ENCODE results near the gene GYPC.
"Not testable (repeated sequence)": the region's sequence is repeated elsewhere in the genome, so short reads cannot be mapped to it uniquely, and the experiment has no call there.

The GYPC gene

DNA sequence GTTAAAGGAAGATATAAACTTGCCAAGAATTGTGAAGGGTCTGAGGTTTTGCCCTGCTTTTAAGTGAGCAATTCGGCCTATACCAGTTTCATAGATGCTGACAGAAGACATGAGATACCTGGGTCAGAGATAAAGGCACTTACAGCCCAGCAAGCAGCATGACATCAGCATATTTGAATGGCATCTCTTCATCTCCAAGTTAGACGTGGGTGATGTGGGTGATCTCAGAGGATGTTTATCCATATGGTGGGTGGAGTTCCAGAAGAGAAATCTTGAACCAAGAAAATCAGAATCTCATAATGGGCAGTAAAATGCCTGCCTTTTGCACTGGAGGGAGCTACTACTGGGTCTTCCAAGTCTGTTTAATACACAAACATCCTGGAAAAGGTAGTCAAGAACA is 44.7 kb downstream of the GYPC start:
- no peak for DNase-seq

DNA sequence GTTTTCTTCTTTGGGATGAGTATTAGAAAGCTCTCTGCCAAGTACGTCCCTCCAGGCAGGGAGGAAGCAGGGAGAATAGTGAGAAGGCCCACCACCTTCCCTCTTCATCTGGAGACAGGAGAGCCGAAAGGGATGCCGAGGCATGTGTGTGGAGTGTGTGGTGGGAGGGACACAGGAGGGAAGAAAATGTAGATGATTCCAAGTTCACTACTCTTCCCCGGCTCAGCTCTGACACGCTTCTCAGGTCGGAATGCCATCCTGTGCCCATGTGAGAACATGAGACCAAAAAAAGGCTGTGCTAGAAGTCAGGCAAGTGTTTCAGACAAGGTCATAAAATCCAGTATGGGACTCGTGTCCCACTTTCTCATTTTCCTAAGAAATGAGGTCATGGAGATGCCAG is 47.4 kb downstream of the GYPC start:
- DNase-seq, result no peak

DNA sequence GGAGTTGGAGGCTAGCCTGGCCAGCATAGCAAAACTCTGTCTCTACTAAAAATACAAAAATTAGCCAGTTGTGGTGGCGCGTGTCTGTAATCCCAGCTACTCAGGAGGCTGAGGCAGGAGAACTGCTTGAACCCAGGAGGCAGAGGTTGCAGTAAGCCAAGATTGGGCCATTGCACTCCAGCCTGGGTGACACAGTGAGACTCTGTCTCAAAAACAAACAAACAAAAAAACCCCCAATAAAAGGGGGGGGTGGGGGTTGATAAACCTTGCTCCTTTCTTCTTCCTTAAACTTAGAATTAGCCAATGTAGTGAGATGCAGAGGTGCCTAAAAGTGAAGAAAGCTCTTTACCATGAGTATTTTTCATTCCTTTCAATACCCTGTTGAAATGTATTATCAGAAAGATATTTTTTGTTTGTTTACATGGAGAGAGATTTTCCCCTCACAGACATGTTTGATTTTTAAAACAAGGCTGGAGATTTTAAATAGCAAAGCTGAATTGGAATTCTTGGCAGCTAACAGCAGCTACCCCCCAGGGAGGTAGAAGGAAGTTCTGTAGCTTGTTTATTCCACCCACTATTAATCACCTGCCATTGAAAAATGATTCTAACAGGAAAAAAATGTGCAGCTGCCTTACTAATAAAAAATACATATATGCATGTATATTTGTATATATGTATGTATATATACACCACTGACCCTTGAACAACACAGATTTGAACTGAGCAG is 48.6 kb downstream of the GYPC start:
- no peak for DNase-seq

DNA sequence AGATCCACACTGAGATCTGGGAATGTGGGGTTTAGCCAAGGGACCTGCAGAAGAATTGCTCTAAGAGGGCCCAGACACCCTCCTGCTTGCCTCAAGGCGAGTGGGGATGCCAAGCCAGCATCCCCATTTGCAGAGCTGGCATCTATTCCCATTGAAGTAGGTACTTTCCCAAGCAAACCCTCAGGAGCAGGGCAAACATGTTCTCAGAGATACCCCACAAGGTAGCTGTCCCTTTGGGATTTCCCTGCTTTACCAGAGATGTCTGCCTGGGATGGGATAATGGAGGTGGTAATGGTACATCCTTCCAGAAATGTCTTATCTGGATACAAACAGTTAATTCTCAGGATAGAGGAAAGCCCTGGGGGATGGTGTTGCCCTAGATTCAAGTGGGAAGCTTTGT is 51.2 kb downstream of the GYPC start:
- DNase-seq, result no peak

DNA sequence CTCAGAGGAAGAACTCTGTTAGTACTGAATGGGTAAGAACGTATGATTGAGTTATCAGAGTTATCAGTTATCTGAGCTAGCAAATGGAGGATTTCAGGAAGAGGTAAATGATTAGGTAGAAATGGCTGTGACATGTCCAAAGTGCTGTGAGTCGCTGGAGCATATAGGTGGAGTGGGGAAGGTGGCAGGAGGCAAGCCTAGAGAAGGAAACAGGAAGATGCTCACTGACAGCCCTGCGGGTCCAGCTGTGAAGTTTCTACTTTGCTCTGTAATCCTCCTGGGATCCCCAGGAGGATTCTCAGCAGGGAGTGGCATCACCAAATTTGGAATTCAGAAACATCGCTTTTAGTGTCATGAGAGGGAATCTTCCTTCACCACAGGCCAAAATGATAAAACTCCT is 52.0 kb downstream of the GYPC start:
- DNase-seq, result no peak

DNA sequence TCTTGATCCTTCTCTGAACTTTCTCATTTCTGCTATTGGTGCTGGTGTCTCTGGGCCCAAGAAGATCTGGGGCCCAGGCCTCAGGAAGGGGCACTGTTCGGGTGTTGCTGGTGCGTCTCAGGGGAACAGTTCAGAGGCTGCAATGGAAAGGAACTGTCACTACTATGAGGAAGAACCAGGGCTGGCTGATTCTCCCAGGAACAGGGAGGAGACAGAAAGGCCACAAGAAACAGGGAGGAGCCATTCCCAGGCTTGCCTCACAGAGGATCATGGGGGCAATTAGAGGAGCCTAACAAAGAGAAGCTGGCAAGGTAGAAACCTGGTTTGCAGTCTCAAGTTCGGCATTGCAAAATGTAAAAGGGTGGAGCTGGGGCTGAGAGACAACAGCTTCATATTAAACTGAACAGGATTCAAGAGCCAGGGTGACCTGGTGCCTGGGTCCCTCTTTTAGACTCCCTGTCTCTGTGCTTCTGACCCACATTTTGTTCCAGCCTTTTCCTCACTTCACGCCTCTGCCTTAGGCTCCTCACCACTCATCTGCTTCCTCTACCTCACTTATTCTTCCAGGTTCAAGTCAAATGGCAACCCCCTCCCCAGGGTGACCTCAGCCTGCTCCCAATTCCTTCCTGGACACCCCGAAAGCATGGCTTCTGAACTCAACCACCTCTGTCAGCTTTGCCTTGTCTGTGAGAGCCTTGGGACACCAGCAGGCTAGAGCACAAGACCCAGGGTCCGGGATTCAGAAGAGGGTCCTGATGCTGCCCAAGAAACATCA is 58.4 kb downstream of the GYPC start:
- no peak for DNase-seq

DNA sequence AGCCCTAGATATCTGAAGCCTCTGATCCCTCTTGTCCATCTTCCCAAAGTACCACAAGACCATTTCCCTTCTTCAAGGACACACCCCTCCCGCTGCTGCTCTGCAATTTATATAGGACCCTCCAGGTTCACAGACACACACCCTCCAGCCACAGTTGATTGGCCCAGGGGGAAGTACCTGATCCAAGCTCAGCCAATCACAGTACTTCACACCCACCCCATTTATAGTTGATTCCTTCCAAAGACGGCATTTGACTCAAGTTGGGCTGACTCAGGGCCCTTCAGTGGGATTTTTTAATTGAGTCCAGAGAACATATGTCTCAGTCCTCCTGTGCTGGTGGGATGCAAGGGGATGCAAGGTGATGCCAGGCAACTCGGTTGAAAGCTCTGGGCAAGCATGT is 59.2 kb downstream of the GYPC start:
- DNase-seq, result no peak

DNA sequence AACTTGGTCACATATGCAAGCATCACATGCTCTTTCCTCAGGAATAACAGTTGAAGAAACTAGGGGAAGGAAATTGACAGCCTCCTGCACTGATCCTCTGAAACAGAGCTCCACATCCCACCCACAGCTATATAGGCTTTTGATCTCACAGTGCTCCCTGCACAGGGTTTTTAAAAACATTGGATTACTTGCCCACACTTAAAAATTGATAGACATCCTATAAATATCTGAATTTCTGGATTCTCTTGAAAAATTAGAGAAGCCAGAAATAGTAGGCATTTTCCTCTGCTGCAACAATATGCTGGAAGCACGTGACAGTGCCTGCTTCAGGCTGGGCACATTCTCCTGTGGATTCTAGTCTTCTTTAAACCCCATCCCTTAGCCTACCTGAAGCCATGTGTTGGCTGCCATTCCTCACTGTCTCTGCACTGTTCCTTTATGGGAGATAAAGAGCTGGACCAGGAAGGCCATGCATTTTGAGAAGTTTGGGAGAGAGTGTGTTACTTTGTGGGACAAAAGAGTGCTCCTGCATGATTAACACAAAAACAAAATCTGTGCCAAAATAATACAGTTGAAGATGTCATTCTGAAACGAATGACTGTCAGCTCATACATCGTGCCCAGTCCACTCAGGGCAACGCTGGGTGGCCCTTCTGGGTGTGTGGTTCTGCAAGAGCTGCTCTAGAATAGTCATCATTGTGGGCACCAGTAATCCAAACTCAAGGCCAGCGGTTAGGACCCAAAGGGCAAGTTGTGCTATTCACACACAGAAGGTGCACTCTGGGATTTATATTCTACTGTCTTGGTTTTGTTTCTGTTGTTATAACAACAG is 59.8 kb downstream of the GYPC start:
- no peak for DNase-seq

DNA sequence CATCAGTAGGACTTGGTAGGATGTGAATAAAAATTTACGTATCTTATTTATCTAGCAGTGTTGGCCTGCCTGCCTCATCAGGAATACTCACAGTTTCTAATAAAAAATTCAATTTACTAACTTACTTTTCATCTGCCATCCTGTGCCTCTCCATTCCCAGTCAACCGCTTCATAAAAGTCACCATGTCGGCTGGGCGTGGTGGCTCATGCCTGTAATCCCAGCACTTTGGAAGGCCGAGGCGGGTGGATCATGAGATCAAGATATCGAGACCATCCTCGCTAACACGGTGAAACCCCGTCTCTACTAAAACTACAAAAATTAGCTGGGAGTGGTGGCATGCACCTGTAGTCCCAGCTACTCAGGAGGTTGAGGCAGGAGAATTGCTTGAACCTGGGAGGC is 61.3 kb downstream of the GYPC start:
- not testable (repeated sequence) for DNase-seq

DNA sequence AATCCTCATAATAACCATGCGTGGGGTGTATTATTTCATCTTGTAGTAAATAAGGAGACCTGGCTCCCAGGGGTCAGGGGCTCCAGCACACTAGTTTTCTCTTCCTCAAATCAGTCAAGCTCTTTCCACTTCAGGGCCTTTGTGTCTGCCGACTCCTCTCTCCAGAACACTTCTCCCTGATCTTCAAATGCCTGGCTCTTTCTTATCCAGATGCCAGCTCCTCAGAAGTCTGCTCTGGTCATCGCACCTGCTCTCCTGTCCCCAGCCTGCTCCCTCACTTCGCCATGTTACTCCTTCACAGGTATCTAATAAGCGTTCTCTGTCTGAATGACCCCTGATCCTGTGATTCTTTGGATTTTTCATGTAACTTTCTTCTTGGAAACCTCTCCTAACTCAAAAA is 62.0 kb downstream of the GYPC start:
- no peak for DNase-seq

DNA sequence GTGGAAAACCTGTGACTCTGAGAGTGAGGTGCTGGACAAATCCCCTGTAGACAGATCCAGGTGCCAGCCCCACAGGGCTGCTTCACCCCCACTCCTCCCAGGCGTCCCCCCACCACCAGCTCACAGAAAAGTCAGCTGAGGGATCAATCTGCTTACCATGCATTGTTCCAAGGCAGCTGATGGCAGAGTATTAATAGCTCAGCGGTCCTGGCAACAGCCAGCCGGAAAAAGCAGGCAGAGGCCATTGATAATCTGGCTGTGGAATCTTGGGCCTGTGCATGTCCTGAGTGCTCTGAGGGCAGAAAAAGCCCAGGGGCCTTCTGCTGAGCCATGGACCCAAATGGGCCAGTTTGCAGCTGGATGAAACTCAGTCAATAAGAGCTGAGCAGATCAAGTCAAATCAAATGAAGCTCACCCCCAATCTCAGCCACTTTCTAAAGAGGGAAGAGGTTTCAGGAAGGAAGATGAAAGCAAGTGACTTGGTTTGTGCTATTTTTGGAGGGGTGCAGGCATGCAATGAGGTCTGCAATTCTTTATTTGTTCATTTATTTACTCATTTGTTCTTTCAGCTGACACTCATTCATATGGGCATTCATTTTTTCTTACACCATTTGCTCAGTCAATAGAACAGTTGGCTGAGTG is 63.4 kb downstream of the GYPC start:
- DNase-seq, result no peak

DNA sequence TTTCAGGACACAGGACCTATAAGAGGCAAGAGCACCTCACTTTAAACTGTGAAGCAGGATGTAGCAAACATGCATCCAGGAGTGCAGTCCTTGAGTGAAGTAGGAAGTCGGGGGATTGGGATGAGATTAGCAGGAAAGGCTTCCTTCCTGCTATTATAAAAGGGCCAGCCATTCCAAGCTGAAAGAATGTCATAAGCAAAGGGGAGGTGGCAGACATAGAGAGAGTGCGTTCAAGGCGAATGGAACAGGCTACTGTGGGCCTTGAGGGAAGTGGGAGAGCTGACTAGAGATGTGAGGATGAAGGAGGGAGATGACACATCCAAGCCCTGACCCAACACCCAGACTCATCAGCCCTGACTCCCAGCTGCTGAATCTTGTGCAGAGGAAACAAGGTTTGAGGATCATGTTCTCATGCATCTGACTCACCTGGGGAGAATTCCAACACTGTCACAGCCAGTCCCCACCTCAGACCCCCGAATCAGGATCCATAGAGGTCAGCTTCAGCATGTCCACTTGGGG is 63.9 kb downstream of the GYPC start:
- no peak for DNase-seq

DNA sequence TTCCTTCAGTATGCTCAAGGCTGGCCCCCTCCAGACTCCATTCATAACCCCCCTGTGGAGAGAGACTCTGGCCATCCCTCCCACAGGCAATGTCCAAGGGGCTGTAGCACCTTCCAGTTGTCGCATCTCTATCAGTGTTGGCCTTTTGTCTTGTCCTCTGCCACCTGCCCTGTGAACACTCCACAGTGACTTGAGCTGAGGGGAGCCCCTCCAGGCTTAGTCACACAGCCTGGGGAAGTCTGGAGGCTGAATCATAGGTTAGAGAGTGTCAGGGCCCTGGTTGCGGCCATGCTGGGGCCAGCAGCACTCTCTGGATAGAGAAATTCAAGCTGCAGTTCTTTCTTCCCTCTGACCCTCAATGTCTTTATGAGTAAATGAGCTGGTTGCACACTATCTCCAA is 64.7 kb downstream of the GYPC start:
- DNase-seq, result no peak

DNA sequence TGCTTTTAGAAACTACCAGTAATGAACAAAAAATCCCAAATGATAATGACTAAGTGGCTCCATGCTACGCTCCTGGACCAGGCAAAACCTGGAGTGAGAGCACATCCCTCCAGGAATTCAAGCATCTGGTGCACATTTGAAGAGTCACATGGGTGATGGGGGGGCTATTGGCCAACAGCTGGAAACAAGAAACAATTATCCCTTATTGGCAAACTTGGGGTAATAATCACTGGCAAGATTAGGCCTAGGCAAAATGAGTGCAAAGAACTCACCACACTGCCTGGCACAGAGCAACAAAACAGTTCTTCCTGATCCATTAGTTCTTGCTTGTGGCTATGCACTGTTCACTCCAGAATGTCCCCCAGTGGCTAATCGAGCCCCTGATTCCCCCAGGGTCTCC is 66.1 kb downstream of the GYPC start:
- no peak for DNase-seq

DNA sequence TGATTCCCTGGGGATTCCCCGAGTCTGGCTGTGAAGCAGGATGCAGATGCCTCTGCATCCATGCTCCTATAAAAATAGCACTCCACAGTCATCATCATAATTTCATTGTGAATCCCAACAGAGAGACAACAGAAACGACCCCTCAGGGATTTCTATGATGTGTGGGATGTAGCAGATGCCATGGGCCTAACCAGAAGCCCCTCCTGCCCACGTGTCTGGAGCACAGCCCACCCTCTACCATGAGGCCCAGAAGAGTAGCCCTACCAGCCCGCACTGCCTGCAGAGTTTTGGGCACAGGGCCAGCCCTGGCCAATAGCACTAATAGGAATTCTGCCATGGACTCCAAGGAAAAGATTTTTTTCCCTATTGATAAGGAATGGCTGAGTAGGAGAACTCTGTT is 66.6 kb downstream of the GYPC start:
- no peak for DNase-seq

DNA sequence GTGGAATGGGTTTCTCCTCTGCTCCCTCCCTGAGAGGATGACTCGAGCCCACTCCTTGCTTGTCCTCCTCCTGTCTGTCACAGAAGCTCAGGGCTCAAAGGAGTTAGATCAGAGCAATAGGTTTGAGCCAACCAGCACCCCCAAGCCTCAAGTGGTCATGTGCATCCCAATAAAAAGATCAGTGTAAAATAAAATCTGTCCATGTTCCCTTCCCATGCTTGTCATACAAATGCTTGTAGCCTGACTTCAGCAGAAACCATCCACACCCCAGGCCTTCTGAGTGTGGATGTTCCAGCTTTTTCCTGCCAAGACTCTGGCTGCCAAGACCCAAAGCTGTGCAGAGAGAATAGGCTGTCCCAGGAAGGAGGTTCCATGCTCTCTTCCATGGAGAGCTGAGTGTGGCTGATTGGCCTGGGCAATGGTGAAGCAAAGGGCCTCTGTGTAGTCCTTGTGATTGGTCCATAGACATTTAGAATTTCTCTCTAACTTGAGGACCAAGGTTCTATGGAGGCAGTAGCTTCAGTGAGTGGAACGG is 67.4 kb downstream of the GYPC start:
- no peak for DNase-seq

DNA sequence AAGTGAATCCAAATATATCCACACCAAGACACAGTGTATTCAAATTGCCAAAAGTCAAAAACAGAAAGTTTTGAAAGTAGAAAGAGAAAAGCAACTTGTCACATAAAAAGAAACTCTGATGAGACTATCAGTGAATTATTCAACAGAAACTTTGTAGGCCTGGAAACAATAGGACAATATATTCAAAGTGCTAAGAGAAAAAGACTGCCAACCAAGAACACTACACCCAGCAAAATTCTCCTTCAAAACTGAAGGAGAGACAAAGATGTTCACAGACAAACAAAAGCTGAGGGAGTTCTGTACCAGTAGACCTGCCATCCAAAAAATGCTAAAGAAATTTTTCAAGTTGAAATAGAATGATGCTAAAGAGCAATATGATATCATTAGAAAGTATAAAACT is 69.6 kb downstream of the GYPC start:
- DNase-seq, result no peak

DNA sequence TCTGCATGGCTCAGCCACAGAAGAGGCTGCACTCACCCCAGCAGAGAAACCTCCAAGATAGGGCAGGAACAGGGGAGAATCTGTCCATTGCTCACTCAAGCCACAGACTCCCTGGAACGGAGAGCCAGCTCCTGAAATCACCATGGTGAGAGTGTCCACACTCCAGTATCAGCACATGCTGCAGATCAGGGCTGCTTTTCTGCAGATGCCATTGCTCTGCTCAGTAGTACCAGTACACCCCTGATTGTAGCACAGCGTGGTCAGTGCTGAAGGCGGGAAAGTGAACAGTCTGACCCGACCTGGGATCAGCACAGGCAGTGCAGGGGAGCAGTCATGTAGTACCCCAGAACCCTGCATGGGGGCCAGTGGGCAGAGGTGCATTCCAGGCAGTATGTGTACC is 73.9 kb downstream of the GYPC start:
- no peak for DNase-seq

DNA sequence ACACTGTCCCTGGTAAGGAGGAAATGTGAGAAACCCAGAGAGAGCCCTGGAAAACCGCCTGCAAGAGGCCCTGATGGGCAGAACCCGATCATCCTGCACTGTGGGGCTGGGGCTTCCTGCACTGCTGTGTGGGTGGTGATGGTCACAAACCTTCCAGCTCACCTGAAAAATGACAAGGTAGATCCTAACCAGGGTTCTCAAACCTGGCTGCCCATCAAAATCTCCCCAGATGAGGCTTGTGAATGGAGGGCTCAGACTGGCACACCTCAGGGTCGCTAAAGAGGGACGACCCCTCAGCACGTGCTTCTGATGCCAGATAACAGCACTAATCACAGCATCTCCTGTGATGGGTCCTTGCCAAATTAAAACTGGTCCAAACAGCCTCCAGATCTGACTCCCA is 74.7 kb downstream of the GYPC start:
- no peak for DNase-seq

DNA sequence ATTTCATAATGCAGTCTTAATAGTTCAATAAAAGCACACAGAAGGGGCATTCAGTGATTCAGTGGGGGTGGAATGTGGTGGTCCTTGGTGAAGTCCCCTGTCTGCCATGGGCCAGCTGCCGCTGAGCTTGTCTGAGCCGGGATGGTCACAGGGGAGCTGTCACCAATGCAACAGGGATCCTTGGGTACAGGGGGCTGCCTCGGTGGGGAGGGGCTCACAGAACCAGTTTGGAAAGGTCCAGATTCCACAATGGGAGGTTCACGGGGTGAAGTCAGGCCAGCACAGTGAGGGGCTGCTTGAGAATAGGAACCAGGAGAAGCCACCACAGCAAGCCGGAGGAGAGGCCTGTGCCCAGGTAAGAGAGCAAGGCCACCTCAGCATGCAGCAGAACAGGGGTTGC is 75.4 kb downstream of the GYPC start:
- DNase-seq, result no peak

DNA sequence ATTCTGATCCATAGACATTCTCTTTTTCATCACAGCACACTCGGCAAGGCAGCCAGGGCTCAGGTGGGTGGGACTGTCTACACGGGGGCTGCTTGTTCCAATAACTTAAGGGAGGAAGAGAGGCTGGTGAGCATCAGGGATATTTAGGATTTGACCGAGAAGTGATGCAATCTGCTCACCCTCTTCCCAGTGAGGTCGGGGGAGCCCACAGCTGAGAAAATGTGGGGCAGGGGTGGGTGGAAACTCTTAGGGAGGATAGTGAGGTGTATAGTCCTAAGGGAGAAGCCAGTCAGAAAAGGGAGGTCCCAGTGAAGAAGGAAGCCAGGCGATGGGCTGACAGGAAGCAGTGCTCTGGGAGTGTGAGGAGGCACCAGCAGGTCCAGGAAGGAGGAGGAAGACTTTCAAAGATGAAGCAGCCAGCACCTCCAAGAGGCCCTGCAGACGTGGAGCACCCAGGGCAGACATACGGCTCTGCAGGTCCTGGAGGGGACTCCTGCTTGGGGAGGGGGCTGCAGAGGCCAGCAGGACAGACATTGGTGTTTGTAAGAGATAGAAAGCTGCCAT is 76.8 kb downstream of the GYPC start:
- no peak for DNase-seq

DNA sequence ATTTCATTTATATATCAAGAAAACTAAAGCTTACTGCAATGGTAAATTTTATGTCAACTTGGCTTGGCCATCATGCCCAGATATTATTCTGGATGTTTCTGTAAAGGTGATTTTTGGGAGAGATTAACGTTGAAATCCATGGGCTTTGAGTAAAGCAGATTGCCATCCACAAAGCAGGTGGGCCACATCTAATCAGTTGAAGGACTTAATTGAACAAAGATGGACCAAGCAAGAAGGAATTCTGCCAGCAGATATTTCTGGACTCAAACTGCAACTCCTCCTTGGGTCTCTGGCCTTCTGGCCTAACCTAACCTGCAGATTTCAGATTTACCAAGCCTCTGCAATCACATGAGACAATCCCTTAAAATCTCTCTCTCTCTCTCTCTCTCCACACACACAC is 77.8 kb downstream of the GYPC start:
- no peak for DNase-seq
